Measurements from ENCODE around the gene CDH20.

DNA sequence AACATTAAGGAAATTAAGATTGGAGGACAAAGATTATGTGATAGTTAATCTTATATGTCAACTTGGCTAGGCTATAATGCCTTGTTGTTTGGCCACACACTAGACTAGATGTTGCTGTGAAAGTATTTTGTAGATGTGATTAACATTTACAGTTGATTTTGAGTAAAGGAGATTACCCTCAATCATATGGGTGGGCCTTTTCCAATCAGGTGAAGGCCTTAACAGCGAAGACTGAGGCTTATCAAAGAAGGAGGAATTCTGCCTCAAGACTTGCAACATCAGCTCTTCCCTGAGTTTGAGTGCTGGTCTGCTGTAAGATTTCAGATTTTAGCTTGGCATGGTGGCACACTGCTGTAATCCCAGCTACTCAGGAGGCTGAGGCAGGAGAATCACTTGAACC, 250.3 kb downstream of the CDH20 start:
- TF ChIP-seq, protein P1, sequence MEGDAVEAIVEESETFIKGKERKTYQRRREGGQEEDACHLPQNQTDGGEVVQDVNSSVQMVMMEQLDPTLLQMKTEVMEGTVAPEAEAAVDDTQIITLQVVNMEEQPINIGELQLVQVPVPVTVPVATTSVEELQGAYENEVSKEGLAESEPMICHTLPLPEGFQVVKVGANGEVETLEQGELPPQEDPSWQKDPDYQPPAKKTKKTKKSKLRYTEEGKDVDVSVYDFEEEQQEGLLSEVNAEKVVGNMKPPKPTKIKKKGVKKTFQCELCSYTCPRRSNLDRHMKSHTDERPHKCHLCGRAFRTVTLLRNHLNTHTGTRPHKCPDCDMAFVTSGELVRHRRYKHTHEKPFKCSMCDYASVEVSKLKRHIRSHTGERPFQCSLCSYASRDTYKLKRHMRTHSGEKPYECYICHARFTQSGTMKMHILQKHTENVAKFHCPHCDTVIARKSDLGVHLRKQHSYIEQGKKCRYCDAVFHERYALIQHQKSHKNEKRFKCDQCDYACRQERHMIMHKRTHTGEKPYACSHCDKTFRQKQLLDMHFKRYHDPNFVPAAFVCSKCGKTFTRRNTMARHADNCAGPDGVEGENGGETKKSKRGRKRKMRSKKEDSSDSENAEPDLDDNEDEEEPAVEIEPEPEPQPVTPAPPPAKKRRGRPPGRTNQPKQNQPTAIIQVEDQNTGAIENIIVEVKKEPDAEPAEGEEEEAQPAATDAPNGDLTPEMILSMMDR (conservative IDR thresholded peaks at IDR 0.05 in 1 of 2, IDR thresholded peaks at IDR 0.05 in 1 of 2; ENCODE audit: low read depth in 1 of 2, low read length in 2 of 2) = no peak
- TF ChIP-seq EZH2 (IDR thresholded peaks at IDR 0.05; ENCODE audit: low read length, missing control alignments) = no peak

Measured in fibroblast of lung (primary cell).